GM18873 (cell line): Measurements from ENCODE around the gene CDHR2.

Experiments used
- ATAC-seq: cut with Tn5 transposase; IDR thresholded peaks from one replicate; pipeline ENCODE4 v1.9.1; 2021; ENCODE audit warnings: mild to moderate bottlenecking, moderate library complexity, moderate number of reproducible peaks; ENCODE audit not compliant: unreplicated experiment, low FRiP score

CDHR2 gene

DNA sequence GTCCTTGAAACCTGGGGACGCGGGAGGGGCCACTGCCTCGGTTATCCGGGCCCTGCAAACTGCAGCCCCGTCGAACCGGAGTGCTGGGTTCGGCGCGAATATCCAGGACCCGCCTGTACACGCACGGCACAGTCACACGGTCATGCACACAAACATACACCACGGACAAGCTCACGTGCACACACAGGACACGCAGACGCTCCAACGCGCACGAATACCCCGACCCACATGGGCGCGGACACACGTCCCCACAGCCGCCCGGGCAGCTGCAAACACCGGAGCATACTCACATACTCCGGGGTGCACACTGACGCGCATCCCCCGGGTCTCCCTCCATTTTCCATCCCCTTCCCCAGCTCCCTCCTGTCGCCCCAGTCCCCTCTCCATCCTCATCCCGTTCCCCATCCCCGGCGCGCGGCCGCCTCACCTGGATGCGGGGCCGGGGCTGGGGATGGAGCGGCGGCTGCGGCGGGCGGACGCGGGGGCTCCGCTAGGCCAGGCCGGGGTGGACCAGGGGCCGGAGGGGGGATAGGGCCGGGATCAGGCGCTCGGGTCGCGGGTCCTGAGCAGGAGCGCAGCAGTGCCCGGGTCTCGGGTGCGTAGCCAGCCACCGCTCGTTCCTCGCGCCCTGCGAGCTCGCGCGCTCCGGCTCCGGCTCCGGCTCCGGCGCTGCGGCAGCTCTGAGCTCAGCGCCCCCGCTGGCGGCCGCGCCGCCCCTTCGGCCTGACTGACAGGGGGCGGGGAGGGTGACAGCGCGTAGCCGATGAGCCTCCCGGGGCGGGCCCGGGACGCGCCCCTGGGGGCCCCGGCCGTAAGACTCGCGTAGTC, 80.9 kb downstream of the CDHR2 start, which contains the start of the genes EIF4E1B and SNCB:
EIF4E1B (plus strand) TSS at position 823 of the 828 bp plus-strand sequence. CDS start 12,113 bp downstream, outside the sequence.
SNCB (minus strand) TSS at position 682 of the 828 bp plus-strand sequence. CDS start 880 bp downstream, outside the sequence.
- no peak for ATAC-seq

DNA sequence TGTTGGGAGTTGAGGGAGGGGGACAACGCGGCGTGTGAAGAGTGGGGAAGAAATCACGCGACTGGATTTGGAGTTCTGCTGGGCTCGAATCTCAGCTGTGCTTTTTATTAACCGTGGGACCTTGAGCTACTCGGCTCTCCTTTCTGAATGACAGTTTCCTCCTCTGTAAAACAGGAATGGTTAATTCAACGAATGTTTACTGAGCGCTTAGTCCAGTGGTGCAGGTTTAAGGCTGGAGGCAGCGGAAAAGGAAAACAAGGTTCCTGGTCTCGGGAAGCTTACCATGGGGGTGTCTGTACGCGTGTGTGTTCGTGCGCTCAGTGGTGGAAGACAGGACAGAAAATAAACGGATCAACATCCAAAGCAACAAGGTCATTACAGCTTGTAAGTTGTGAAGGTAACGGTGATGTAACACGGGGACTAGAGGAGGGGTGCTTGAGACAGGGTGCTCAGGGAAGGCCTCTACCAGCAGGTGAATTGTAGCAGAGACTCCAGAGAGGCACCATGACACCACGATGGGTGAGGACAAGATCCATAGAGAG, 81.6 kb downstream of the CDHR2 start:
- no peak for ATAC-seq

DNA sequence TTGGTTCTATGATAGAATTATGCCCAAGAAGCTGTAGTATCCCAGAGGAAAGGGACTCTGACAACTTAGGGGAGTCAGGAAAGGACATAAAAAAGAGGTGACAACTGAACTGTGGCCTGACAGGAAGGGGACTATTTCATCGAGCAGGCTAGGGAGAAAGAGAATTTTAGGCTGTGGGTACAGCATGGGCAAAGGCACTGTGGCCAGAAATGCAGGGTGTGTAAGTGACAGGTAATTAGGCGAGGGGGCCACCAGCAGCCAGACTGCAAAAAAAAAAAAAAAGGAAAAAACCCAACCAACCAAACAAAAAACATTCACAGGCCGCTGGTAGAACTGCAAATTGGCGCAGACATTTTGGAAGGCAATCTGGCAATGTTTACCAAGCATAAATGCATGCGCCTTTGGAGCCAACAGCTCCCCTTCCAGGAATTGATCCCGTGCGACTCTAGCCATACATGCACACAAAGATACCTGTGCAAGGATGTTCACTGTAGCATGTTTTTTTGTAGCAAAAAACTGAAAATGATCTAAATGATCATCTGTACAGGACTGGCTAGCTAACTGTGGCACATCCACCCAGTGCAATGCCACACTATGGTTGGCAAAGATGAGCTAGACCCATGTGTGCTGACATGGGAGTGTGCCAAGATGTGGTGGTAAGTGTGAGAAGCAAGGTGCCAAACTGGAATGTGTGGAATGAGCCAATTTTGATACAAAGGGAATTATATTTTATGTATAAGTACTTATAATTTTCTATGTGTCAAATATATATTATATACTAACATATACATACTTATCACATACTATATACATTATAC, 82.5 kb downstream of the CDHR2 start:
- no peak for ATAC-seq

DNA sequence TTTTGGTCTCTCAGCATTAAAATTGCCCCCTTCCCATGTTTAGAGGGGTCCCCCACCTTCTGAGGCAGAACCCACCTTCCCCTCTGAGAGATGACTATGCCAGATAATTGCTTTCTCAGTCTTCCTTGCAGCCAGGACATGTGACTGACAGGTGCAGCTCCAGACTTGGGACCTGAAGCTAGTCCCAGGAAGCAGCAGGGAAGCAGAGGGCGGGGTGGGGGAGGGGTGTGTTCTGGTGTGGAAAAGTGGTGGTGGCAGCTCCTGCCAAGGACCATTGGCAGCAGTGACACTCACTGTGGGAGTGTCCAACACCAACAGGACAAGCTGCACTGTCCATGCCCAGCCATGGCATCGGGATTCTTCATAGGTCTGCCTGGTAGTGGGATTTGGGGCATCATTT, 83.6 kb downstream of the CDHR2 start:
- ATAC-seq = no peak

DNA sequence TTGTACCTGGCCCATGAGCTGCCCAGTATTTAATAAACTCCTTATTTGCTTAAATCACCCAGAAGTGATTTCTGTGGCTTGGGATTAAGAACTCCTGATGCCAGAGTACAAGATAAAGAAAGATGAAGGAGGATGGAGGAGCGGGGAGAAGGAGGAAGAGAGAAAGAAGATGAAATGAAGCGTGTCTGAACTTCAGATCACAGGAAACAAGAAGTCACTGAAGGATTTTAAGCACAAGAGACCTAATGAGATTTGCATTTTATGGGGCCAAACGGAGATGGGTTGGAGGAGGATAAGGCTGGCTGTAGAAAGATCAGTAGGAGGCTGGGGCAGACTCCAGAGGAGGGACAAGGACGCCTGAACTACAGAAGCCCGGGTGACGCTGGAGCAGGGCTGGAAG, 84.5 kb downstream of the CDHR2 start:
- ATAC-seq = no peak

DNA sequence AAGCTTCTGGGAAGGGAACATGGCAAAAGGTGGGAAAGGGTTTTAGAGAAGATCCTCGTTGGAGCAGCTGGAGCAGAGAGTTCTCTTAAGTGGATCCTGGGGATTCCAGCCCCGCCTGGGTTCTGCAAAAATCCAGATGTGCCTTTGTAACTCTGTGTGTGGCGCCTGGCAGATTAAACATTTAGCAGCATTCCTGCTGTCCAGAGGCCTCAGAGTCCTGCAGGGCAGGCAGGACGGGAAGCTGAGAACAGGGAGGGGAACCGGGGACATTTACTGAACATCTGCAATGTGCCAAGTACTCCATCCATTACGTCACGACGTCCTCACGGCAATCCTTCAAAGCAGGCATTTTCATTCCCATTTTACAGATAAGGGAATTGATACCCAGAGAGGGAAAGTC, 87.3 kb downstream of the CDHR2 start:
- no peak for ATAC-seq

DNA sequence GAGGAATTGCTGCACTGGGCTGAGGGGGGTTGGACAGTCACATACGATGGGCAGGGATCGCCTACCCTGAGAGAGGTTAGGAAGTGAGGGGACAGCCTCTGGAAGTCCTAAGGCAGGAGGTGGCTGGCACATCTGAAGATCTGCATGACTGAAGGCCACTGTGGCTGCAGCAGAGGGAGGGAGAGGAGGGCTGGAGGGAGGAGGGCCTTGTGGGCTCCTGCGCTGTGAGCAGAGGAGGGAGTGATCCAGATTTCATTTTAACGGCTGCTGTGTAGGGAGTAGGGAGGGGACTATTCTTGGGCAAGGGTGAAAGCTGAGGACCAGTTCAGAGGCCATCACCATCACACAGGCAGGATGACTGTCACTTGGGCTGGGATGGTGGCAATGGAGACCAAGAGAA, 88.4 kb downstream of the CDHR2 start:
- no peak for ATAC-seq

DNA sequence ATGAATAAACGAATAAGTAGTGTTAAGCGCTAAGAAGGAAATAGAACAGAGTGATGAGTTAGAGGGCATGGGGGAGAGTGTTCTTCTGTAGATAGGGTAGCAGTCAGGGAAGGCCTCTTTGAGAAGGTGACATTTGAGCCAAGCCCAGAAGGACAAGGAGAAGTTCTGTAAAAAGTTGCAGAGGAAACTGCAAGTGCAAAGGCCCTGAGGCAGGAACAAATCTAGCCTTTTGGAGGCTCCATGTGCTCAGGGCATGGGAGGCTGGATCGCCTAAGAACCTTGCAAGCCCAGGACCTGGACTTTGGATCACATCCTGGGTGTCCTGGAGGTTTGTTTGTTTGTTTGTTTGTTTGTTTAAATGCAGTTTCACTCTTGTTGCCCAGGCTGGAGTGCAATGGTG, 89.3 kb downstream of the CDHR2 start:
- ATAC-seq = no peak

DNA sequence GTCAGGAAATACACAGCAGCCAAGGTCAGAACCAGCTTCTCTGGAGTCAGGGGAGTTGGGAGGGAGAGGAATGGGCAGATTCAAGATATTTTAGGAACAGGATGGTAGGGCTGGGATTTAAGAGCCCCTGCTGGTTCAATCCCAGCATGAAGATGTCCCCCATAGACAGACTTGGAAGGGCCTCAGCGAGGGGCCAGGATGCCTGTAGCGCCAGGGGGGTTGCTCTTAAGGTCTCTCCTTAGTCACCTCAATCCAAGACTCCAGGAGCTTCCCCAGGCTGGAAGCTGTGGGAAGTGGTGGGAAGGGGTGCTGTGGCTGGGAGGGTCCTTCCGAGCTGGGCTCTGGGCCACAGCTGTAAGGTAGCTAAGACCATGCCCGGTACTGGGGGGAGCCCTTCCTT, 90.1 kb downstream of the CDHR2 start:
- no peak for ATAC-seq

DNA sequence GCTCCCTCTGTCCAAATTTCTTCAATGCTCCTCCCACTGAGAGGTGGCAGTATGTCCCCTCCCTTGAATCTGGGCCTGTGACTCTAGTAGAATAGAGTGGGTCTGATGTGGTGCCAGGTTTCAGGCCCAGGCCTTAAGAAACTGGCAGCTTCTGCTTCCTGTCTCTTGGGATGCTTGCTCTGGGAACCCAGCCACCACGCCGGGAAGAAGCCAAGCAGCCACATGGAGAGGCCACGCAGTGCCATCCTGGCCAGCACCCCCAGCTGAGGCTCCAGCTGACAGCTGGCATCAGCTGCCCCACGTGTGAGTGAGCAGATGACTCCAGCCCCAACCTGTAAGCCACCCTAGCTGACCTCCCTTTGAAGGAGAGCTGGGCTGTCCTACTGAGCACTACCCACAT, 90.8 kb downstream of the CDHR2 start:
- no peak for ATAC-seq

DNA sequence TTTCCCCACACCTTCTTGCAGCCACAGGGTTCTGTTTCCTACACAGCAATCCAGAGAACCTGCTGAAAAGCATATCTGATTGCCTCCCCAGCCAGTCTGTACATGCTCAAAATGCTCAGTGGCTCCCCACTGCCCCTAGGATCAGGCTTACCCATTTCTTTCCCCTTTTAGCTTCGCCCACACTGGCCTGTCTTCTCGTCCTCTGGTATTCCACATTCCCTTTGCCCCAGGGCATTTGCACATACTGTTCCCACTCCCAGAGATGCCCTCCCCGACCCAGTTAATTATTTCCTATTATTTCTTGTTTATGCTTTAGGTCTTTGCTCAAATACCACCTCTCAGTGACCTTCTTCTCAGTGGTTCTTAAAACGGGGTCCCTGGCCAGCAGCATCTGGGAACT, 91.5 kb downstream of the CDHR2 start:
- ATAC-seq = no peak

DNA sequence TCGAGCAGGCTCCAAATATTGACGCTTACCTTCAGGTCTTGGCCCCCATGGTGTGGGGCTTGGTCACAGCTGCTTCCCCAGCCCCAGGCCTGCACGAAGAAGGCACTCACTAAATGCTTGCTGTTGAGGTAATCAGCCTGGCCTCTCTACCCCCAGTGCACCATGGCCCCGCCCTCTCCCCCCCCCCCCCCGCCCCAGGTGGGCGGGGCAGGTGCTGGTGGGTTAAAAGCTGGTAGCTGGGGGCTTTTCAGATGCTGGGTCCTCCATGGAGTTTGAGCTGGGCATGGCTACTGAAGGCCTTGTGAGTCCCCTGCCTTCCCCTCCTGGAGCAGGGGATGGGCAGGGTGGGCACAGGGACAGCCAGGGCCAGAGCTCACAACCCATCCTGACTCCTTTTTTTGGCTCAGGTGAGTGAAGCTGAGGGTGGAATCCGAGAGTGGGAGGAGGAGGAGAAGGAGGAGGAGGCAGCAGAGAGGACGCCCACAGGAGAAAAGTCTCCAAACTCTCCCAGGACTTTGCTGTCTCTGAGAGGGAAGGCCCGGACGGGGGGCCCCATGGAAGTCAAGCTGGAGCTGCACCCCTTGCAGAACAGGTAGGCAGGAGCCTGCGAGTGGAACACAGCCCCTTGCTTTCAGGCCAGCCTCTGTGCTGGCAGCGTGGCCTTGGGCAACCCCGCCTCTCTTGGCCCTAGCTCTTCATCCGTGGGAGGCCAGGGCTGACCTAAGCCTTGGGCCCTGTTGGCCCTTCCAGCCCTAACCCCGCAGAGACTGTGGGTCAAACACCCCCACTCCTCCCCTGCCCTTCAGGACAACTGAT, 93.7 kb downstream of the CDHR2 start:
- no peak for ATAC-seq

DNA sequence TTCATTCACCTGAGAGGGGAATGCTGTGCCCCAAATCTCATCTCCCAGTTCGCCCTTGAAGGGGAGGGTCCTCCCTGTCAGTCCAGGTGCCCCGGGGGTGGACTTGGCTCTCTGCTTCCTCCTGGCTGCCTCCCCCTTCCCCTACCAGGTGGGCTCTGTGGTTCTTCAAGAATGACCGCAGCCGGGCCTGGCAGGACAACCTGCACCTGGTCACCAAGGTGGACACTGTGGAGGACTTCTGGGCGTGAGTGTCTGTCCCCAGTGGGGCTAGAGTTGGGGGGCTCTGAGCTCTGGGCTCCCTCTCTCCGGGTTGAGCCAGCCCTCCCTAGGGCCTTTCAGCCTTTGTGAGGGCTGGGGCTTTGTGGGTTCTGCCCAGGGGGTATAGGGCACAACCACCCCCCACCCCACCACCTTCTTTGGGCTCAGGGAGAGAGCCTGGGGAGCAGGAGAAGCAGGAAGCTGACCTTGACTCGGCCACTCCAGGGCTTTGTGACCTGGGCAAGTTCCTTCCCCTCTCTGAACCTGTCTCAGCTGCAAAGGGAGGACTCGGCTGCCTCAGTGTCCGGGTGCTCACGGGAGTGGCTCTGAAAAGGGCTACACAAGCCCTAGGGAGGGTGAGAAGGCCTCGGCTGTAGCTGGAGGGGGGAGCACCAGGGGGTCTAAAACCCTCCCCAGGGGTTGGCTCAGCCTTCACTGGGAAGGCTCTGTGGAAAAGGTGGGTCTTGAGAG, 94.5 kb downstream of the CDHR2 start:
- no peak for ATAC-seq

DNA sequence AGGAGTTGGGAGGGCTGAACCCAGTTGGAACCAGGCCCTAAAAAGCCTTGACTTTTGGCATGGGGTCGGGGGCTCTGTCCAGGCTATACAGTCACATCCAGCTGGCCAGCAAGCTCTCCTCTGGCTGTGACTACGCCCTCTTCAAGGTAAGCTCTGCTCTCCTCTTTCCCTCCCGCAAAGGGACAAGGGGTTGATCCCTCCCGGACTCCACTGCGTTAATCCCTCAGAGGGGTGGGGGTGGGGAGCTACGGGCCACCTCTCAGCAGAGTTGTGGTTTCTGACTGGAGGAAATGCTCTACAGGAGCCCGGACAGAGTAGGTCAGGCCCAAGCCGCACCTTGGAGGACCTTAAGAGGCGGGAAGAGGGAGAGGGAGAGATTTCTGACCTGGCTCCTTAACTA, 95.2 kb downstream of the CDHR2 start:
- no peak for ATAC-seq

DNA sequence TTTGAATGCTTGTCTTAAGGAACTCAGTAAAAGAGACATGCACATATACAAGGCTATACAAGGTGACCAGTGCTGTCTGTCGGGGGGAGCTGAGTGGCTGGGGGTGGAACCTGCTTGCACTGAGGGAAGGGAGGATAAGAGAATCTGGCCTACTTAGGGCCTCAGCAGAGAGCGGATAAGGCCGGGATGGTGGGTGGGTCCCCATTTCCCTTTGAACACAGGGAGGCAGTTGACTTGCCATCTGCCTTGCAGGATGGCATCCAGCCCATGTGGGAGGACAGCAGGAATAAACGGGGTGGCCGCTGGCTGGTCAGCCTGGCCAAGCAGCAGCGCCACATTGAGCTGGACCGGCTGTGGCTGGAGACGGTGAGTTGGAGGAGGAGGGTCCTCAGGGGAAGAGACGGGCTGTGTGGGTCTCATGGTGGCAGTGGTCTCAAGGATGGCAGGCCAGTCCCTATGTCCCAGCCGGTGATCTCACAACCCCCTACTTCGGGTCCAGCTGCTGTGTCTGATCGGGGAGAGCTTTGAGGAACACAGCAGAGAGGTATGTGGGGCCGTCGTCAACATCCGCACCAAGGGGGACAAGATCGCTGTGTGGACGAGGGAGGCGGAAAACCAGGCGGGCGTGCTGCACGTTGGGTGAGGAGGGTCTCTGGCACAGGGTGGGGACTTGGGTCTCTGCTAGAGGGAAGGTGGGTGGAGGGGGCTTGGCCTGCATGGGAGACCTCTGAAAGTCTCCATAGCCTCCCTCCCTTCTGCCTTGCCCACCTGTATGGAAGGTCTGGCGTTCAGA, 95.9 kb downstream of the CDHR2 start:
- ATAC-seq = no peak
